Measurements from ENCODE around the gene AMN1. TPM values are rescaled to one million over a fixed set of nuclear protein-coding genes. Genes with fewer than 3 reads are reported as not detected.
"Not testable (repeated sequence)": the region's sequence is repeated elsewhere in the genome, so short reads cannot be mapped to it uniquely, and the experiment has no call there.

AMN1 gene
- total RNA-seq, 1 donor from 2014 or later, result 5.5 TPM

DNA sequence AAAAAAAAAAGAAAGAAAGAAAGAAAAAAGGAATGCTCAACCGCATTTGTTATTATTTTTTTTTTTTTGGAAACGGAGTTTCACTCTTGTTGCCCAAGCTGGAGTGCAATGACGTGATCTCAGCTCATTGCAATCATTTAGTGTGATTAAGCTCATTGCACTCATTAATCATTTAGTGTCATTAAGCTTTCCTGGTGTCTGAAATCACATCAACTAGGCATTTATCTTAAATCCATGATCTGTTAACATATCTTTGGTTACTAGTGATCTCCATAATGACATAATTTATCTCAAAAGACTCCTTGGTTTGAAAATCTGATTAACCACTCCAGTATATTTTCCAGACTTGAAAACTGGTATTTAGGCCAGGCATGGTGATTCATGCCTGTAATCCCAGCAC is 43.0 kb downstream of the AMN1 start:
- H3K27me3 Mint-ChIP-seq, result peaks cover 3% of the 10 kb centered on the region
- no peaks in the 10 kb centered on the region for H3K4me1 Mint-ChIP-seq (ENCODE audit: unreplicated experiment)
- H3K27ac Mint-ChIP-seq, result no peak overlapping the region
- no peak overlapping the region for H3K4me3 Mint-ChIP-seq
- TF ChIP-seq, protein P1, sequence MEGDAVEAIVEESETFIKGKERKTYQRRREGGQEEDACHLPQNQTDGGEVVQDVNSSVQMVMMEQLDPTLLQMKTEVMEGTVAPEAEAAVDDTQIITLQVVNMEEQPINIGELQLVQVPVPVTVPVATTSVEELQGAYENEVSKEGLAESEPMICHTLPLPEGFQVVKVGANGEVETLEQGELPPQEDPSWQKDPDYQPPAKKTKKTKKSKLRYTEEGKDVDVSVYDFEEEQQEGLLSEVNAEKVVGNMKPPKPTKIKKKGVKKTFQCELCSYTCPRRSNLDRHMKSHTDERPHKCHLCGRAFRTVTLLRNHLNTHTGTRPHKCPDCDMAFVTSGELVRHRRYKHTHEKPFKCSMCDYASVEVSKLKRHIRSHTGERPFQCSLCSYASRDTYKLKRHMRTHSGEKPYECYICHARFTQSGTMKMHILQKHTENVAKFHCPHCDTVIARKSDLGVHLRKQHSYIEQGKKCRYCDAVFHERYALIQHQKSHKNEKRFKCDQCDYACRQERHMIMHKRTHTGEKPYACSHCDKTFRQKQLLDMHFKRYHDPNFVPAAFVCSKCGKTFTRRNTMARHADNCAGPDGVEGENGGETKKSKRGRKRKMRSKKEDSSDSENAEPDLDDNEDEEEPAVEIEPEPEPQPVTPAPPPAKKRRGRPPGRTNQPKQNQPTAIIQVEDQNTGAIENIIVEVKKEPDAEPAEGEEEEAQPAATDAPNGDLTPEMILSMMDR (conservative IDR thresholded peaks at IDR 0.05), result no peak
- peaks cover 5% of the 10 kb centered on the region for H3K9me3 Mint-ChIP-seq
- H3K36me3 Mint-ChIP-seq, result peaks cover 47% of the 10 kb centered on the region
- no peak for DNase-seq (ENCODE audit: extremely low spot score, unreplicated experiment)

DNA sequence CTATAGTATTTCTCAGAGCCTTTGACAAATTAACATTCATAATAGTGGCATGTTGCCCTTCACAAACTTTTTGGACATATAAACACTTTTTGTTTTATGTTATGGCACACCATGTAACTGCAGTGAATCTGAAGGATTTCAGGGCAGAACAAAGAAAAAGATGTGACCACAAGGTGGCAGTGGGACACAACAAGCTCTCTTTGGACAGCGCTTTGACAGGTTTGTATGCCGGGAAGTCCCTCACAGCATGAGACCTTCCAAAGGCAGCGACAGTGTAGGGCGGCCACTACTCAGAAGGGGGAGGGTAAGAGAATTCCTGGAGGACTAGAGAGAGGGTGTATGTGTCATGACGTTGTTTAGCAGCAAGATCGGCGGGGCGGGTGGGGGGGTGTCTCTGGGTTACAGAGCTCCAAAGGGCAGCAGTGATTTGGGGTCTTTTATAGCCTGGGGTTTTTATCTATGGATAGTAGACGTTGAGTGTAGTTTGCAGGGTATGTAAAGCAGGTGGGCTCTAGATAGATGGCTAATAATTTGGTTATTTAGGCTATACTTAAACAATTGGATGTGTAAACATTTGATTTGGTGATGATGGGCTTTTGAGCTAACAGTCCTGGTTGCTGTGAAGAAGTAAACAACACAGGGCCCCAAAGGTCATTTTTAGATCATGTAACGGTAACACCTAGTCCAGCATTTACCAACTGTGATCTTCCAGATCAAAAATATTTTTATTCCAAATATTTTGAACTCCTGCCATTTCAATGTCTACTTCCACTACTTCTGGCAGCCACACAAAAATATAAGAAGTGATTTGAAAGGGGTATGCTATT is 46.5 kb downstream of the AMN1 start:
- H3K27me3 Mint-ChIP-seq, result peaks cover 3% of the 10 kb centered on the region
- TF ChIP-seq, protein P1 (conservative IDR thresholded peaks at IDR 0.05), result peak; percentile 81
- no peaks in the 10 kb centered on the region for H3K4me1 Mint-ChIP-seq (ENCODE audit: unreplicated experiment)
- peaks cover 6% of the 10 kb centered on the region for H3K9me3 Mint-ChIP-seq
- peak overlapping the region; percentile 27 for H3K27ac Mint-ChIP-seq
- H3K4me3 Mint-ChIP-seq, result peak overlapping the region; percentile 70
- H3K36me3 Mint-ChIP-seq, result peaks cover 41% of the 10 kb centered on the region
- no peak for DNase-seq (ENCODE audit: extremely low spot score, unreplicated experiment)

DNA sequence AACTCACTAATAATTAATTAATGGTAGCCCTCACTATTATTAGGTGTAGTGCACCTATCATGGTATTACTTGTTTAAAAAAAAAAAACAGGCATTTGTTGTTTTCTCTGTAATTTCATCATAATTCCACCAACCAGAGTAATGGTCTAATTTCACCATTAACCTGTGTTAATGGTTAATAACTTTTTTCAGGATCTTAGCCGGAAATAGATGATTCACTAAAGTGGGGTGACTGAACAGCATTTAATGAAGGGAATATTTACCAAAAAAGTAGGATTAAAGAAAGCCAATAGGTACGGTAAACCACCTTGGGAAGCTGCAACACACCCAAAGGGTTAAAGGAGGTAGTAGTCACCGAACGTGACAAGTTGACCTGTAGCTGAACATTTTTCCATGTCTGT is 56.3 kb downstream of the AMN1 start:
- DNase-seq (ENCODE audit: extremely low spot score, unreplicated experiment), result no peak
- Mint-ChIP-seq H3K9me3 (peaks cover 4% of the 10 kb centered on the region), H3K36me3 (peaks cover 42% of the 10 kb centered on the region), H3K4me1 (ENCODE audit: unreplicated experiment) (no peaks in the 10 kb centered on the region), H3K27ac (no peak overlapping the region), H3K4me3 (no peak overlapping the region), H3K27me3 (no peaks in the 10 kb centered on the region)
- TF ChIP-seq, protein P1 (conservative IDR thresholded peaks at IDR 0.05), result no peak

DNA sequence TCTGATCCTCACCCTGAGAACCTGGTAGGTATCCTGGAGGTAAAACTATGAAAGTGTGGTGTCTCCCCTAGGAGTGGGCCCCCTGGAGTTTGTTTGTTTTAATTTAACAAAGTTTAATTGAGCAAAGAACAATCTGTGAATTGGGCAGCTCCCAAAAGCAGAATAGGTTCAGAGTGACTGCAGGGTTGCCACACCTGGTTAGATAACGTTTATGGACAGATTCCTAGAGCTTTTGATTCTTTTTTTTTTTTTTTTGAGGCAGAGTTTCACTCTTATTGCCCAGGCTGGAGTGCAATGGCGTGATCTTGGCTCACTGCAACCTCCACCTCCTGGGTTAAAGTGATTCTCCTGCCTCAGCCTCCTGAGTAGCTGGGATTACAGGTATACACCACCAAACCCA is 59.2 kb downstream of the AMN1 start:
- peaks cover 41% of the 10 kb centered on the region for H3K36me3 Mint-ChIP-seq
- H3K4me1 Mint-ChIP-seq (ENCODE audit: unreplicated experiment); H3K4me3 Mint-ChIP-seq: not testable (repeated sequence)

DNA sequence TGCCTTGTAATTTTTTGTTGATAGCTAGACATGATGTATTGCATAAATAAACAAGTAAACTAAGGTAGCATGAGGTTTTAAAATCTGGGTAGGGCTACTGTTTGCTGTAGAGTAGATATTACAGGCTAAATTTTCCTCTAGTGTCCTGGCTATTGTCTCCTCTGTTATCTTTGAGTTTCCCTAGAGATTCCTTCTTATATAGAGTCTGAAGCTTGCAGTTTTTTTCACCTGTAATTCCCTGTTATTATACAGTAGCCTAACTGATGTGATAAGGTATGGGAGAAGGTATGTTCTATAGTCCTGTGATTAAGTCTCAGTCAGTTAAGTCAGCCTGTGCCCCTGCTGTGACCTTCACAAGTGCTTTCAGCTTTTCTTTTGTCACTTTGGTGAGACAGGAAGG is 59.8 kb downstream of the AMN1 start:
- TF ChIP-seq, protein P1 (conservative IDR thresholded peaks at IDR 0.05), result no peak
- no peak for DNase-seq (ENCODE audit: extremely low spot score, unreplicated experiment)
- Mint-ChIP-seq H3K27me3 (no peaks in the 10 kb centered on the region), H3K4me1 (ENCODE audit: unreplicated experiment) (no peaks in the 10 kb centered on the region), H3K36me3 (peaks cover 40% of the 10 kb centered on the region), H3K4me3 (no peak overlapping the region), H3K9me3 (no peaks in the 10 kb centered on the region), H3K27ac (no peak overlapping the region)

More for the DNA sequence above, 59.2 kb downstream of the AMN1 start:
- not testable (repeated sequence) for H3K9me3 Mint-ChIP-seq; H3K27me3 Mint-ChIP-seq; H3K27ac Mint-ChIP-seq; DNase-seq (ENCODE audit: extremely low spot score, unreplicated experiment)

DNA sequence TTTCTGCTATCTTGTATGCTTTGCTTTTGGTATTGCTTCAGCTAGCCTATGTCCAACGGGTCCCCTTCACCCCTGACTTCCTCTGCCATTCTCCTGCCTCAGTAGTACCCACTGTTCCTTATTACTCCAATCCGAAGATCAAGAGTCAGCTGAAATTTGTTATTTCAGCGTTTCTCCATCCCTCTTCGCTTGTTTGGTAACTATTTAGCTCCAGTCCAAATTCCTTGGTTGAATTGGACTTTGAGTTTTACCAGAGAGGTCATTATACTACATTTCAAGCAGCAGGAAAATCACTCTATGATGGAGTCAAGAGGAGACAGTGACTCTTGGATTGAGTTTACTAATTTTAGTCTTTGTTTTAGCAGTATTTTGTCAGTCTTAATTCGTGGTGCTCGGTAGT is 64.8 kb downstream of the AMN1 start:
- peak overlapping the region; percentile 32 for H3K4me3 Mint-ChIP-seq
- H3K27ac Mint-ChIP-seq, result no peak overlapping the region
- DNase-seq (ENCODE audit: extremely low spot score, unreplicated experiment), result no peak
- TF ChIP-seq, protein P1 (conservative IDR thresholded peaks at IDR 0.05), result no peak
- no peaks in the 10 kb centered on the region for H3K4me1 Mint-ChIP-seq (ENCODE audit: unreplicated experiment)
- H3K27me3 Mint-ChIP-seq, result no peaks in the 10 kb centered on the region
- H3K9me3 Mint-ChIP-seq, result no peaks in the 10 kb centered on the region
- H3K36me3 Mint-ChIP-seq, result peaks cover 19% of the 10 kb centered on the region
